Coronary artery (tissue), 2 donors: ENCODE results near the gene PRMT1.
"Not testable (repeated sequence)": the region's sequence is repeated elsewhere in the genome, so short reads cannot be mapped to it uniquely, and the experiment has no call there.

ENCODE experiments used
- DNase-seq: peaks from one replicate; pipeline ENCODE4 v3.0.0-alpha.2; 2017; ENCODE audit warnings: low spot score
- H3K27ac ChIP-seq, 2 donors: fragments of 200-600 bp; sonication (generic); one replicate each; pipeline ENCODE4 v1.5.1; 2016 to 2019
- H3K4me3 ChIP-seq: fragments of 200-600 bp; sonication (generic); 2 replicates; pipeline ENCODE4 v1.5.1; 2016; ENCODE audit warnings: mild to moderate bottlenecking, moderate library complexity
- TF ChIP-seq, protein P1 (sequence below): fragments of 200-600 bp; sonication (generic); IDR thresholded peaks from one replicate; pipeline ENCODE4 v1.5.1; 2019; ENCODE audit warnings: antibody characterized with exemption

PRMT1 gene

DNA sequence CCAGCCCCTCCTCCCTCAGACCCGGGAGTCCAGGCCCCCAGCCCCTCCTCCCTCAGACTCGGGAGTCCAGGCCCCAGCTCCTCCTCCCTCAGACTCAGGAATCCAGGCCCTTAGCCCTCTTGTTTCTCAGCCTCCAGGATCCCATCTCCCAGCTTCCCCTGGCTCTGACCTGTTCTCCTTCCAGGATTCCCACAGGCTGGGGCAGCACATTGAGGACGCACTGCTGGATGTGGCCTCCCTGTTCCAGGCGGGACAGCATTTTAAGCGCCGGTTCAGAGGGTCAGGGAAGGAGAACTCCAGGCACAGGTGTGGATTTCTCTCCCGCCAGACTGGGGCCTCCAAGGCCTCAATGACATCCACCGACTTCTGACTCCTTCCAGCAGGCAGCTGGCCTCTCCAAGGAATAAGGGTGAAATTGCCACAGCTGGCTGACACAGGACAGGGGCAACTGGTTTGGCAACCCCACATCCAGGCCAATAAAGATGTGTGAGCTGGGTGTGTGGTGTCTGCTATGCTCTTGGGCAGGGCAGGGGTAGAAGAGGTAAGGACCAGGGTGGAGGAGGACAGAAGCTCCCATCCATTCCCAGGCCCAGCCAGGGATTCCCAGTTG lies 36.3 kb downstream of the PRMT1 start:
- no peak for DNase-seq
- Histone ChIP-seq H3K27ac (no peak overlapping the region), H3K4me3 (no peak overlapping the region)
- TF ChIP-seq, protein P1, sequence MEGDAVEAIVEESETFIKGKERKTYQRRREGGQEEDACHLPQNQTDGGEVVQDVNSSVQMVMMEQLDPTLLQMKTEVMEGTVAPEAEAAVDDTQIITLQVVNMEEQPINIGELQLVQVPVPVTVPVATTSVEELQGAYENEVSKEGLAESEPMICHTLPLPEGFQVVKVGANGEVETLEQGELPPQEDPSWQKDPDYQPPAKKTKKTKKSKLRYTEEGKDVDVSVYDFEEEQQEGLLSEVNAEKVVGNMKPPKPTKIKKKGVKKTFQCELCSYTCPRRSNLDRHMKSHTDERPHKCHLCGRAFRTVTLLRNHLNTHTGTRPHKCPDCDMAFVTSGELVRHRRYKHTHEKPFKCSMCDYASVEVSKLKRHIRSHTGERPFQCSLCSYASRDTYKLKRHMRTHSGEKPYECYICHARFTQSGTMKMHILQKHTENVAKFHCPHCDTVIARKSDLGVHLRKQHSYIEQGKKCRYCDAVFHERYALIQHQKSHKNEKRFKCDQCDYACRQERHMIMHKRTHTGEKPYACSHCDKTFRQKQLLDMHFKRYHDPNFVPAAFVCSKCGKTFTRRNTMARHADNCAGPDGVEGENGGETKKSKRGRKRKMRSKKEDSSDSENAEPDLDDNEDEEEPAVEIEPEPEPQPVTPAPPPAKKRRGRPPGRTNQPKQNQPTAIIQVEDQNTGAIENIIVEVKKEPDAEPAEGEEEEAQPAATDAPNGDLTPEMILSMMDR: no peak

DNA sequence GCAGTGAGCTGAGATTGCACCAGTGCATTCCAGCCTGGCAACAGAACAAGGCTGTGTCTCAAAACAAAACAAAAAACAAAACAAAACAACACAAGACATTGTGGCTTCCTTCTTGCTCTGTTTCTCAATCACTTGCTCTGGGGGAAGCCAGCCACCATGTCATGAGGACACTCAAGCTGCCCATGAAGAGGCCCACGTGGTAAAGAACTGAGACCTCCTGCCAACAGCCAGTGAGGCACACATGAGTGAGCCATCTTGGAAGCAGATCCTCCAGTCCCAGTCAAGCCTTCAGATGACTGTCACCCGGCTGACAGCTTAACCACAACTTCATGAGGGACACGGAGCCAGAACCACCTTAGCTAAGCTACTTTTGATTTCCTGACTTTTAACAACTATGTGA lies 39.1 kb downstream of the PRMT1 start:
- no peak overlapping the region for H3K4me3 ChIP-seq
- H3K27ac ChIP-seq: no peak overlapping the region
- TF ChIP-seq, protein P1: no peak
- no peak for DNase-seq

DNA sequence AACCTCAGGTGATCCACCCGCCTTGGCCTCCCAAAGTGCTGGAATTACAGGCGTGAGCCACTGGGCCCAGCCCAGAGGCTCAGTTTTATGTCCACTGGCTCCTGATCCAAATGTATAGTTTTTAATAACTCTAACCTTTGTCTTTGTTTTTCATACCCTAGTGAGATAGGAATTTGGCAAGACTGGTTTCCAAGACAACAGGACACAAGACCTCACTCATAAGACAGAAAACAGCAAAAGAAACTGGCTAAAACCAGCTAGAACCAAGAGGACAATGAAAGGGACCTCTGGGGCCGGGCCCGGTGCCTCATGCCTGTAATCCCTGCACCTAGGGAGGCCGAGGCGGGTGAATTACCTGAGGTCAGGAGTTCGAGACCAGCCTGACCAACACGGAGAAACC lies 41.4 kb downstream of the PRMT1 start:
- H3K4me3 ChIP-seq: peak overlapping the region; percentile 65
- TF ChIP-seq, protein P1: no peak
- no peak for DNase-seq
- no peak overlapping the region for H3K27ac ChIP-seq

DNA sequence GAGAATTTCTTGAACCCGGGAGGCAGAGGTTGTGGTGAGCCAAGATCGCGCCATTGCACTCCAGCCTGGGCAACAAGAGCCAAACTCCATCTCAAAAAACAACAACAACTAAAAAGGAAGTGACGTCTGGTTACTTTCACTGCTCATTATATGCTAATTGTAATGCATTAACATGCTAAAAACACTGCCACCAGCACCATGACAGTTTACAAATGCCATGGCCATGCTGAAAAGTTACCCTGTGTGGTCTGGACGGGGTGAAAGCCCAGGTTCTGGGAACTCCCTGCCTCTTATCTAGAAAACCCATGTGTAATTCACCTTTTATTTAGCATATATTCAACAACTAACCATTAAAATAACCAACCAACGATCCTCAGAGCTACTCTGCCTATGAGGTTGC lies 41.9 kb downstream of the PRMT1 start:
- H3K4me3 ChIP-seq: no peak overlapping the region
- DNase-seq: no peak
- TF ChIP-seq, protein P1: no peak
- H3K27ac ChIP-seq: no peak overlapping the region

DNA sequence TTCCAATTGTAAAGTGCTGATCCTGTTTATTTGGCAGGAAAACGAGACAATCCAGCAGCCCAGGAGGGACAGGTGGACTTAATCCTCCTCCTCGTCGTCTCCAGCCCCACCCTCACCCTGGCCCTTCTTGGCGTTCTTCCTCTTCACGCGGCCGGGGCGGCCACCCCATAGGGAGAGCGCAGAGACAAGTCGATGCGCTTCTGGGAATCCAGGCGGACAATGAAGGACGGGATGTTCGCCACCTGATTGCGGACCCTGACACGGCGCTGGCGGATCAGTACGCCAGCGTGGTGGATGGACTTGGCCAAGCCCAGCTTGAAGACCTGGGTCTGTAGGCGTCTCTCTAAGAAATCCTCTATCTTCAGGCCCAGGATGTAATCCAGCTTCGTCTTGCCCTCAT lies 42.3 kb downstream of the PRMT1 start:
- not testable (repeated sequence) for DNase-seq, H3K27ac ChIP-seq, H3K4me3 ChIP-seq

DNA sequence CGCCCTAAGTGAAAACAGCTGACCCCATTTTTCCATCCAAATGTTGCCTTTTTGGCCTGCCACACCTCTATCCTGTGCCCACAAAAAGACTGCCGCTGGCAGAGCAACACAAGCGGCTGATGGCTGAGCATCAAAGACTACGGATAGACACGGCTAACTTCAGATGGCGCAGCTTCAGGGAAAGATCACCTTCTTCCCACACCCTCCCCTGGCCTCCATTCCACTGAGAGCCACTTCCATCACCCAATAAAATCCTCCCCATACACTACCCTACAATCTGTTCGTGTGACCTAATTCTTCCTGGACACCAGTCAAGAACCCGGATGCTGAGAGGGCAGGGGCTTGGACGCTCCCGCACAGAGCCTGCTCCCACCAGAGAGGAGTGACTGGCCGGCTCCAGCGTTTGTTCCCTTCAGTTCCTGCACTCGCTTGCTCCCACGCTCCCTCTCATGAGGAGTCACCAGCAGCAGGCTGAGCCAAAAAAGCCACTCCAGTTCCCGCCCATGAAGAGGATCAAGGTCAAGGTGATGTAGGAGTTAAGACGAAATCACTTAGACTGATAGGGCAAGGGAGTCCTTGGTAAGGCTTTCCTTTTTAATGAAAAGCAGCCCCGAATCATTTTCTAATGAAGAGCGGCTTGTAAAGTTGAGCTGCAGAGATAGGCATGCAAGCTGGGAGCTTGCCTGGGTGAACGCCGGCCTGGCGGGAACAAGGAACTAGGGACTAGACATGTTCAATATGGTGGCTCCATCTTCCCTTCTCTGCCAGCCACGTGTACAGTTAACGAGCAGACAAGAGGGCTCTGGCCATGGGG lies 50.4 kb downstream of the PRMT1 start:
- H3K27ac ChIP-seq: peak overlapping the region in 1 of 2 donors; percentile 57
- no peak overlapping the region for H3K4me3 ChIP-seq
- no peak for DNase-seq
- TF ChIP-seq, protein P1: no peak

DNA sequence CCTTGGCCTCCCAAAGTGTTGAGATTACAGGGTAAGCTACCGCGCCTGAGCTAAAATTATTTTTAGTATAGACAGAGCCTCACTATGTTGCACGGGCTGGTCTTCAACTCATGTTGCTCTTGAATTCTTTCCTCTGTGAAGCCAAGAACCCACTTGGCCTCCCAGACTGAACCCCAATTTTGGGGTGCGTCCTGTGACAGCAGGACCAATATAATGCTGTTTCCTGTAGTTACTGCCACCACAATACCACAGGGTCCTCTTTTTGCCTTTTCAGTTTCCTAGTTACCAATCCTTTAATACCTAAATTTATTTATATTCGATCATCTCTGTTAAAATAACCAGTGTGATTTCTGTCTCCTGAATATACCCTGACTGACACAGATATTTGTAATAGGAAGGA lies 53.1 kb downstream of the PRMT1 start:
- no peak for DNase-seq
- Histone ChIP-seq H3K27ac (no peak overlapping the region), H3K4me3 (no peak overlapping the region)
- TF ChIP-seq, protein P1: no peak
